GM12892 (cell line): ENCODE measurements around the gene KRT17.
"Not testable (repeated sequence)": the region's sequence is repeated elsewhere in the genome, so short reads cannot be mapped to it uniquely, and the experiment has no call there.

Experiments
- DNase-seq: peaks from one replicate; pipeline ENCODE4 v3.0.0; 2011; ENCODE audit not compliant: insufficient read length
- FAIRE-seq: peaks from 2 replicates; lab custom pipeline; 2011; peaks lifted over from hg19 to GRCh38; lab: Jason Lieb, UNC
- POLR2A ChIP-seq: IDR thresholded peaks from 2 replicates; pipeline ENCODE4 v1.6.1; 2011; ENCODE audit warnings: low read depth, low read length, control low read depth
- POLR2AphosphoS5 ChIP-seq: IDR thresholded peaks from 2 replicates; pipeline ENCODE4 v1.6.1; 2011; ENCODE audit warnings: low read depth, low read length, control low read depth
- TAF1 ChIP-seq: IDR thresholded peaks from 2 replicates; pipeline ENCODE4 v1.6.1; 2011; ENCODE audit warnings: low read depth, mild to moderate bottlenecking, control low read depth, low read length, borderline replicate concordance

Gene KRT17

DNA sequence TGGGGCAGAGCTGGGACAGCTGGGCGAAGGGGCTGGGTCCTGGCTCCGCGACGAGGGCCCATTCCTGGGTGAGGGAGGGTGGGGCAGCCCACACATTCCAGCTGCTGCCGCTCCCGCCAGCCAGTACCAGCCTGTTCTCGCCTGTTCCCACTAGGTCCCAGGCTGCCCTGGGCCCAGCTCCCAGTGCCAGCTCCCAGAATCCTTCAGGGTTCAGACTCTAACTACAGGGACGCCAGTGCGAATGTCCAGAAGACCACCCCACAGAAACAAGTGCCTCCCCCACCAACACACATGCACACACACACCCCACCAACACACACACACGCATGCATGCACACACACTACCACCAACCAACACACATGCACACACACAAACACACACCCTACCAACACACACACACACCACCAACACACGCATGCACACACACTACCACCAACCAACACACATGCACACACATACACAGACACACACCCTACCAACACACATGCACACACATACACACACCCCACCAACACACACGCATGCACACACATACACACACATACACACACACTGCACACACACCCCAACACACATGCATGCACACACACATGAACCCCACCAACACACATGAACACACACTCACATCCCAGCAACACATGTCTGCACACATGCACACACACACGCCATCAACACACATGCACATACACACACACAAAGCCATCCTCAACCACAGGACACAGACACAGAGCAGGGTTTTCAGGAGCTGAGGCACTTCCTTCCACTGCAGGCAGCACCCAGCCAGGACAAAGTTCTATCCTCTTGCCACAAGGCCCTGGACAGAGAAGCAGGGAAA is 27.5 kb upstream of the KRT17 start:
- TF ChIP-seq POLR2A (no peak), TAF1 (no peak), POLR2AphosphoS5 (no peak)
- FAIRE-seq, result no peak

DNA sequence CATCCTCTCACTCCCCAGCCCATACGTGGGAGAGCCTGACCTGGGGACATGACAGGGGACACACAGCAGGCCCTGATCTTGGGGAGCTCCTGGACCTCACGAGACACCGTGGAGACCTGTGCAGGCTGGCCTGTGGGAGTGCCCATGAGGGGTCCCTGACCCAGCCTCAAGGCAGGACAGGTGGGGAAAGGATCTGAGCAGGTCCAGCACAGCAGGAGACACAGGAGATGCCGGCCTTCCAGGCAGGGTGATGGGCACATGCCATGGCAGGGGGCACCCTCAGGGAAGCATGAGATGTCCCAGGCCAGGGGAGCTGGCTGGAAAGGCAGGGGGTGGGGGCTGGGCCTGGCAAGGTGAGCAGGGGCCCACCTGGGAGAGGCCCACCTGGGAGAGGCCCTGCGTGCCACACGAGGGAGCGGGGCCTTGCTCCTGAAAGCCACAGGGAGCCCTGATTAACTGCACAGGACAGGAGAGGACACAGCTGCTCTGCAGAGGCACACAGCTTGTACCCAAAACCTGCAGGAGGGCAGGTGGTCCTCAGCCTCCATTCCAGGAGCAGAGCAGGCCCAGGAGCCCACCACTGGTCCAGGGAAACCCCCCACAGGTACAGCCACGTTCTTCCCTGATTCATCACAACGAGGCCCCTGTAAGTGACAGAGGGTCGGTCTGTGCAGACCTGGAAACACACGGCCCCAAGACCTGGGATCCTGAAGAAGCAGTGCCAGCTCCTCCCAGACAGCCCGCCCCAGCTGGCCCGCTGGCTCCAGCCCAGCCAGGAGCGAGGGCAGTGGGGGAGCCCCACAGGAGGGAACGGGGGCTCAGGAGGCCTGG is 26.6 kb upstream of the KRT17 start:
- DNase-seq (no peak), FAIRE-seq (no peak)
- TF ChIP-seq TAF1 (no peak), POLR2A (no peak), POLR2AphosphoS5 (no peak)

More for the DNA sequence above, 27.5 kb upstream of the KRT17 start:
- DNase-seq, result no peak

DNA sequence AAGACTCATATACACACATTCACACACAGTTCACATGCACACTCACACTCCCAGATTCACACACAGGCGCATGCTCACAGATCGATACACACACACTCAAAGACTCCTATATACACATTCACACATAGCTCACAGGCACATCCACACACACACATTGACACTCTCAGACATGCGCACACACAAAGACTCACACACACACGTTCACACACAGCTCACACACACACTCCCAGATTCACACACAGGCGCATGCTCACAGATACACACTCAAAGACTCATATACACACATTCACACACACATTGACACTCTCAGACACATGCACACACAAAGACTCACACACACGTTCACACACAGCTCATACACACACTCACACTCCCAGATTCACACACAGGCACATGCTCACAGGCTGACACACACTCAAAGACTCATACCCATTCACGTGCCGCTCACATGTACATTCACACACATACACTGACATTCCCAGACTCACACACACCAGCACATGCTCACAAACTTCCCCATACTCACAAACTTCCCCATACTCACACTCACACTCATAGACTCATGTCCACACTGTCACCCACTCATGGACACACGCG is 25.6 kb upstream of the KRT17 start:
- FAIRE-seq (peak; percentile 58), DNase-seq (no peak)
- TF ChIP-seq TAF1, result no peak
- no peak for TF ChIP-seq POLR2AphosphoS5
- TF ChIP-seq POLR2A, result no peak

DNA sequence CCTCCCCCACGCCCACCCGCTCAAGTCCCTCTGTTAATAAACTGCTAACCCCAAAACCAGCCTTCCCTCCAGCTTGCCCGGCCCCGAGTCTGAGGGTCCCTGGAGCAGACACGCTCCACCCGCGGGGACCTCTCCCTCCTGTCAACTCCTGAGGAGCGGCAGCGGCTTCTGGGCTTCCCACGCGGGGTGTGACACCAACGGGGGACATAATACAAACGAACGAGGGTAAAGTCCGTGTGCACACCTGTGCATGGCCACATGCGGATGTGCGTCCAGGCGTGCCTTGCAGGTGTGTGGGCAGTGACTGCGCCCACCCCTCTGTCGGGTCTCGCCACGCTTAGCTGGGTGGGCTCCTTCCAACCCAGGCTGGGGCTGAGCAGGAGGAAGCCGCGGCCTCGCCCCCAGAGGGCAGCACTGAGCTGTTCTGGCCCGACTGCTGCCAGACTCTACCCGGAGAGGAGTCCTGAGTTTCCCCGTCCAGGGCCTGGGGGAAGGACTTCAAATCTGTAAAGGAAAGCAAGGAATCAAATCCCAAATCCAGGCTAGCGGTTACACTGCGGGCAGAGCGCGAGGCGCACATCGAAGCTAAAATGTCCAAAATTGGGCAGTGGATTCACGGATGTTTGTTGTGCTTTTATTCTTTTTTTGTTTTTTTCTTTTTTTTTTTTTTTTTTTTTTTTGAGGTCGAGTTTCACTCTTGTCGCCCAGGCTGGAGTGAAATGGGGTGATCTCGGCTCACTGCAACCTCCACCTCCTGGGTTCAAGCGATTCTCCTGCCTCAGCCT is 24.2 kb upstream of the KRT17 start:
- DNase-seq (peak; percentile 90), FAIRE-seq (peak; percentile 93)
- TF ChIP-seq TAF1 (no peak), POLR2AphosphoS5 (no peak), POLR2A (no peak)

DNA sequence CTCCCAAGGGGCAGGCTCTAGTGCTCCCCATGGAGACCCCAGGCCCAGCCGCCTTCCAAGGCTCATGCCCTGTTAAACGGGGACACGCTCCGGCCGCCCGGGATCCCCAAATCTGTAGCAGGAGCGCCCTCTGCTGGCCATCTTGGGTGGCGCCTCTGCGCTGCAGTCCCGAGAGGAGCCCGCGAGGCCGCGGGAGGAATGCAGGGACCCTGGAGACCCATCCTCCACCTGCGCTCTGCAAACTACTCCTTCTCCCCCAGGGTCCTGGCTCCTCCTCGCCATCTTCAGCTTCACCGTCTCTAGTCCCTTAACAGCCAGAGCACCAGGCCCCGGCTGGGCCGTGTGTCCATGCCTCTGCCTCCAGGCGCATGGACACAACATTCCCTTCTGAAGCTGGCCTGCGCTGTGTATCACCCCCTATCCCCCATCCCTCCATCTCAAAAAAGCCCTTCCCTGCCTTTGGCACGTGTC is 23.6 kb upstream of the KRT17 start:
- TF ChIP-seq POLR2AphosphoS5 (no peak), POLR2A (no peak), TAF1 (no peak)
- DNase-seq (peak; percentile 90), FAIRE-seq (peak; percentile 58)

DNA sequence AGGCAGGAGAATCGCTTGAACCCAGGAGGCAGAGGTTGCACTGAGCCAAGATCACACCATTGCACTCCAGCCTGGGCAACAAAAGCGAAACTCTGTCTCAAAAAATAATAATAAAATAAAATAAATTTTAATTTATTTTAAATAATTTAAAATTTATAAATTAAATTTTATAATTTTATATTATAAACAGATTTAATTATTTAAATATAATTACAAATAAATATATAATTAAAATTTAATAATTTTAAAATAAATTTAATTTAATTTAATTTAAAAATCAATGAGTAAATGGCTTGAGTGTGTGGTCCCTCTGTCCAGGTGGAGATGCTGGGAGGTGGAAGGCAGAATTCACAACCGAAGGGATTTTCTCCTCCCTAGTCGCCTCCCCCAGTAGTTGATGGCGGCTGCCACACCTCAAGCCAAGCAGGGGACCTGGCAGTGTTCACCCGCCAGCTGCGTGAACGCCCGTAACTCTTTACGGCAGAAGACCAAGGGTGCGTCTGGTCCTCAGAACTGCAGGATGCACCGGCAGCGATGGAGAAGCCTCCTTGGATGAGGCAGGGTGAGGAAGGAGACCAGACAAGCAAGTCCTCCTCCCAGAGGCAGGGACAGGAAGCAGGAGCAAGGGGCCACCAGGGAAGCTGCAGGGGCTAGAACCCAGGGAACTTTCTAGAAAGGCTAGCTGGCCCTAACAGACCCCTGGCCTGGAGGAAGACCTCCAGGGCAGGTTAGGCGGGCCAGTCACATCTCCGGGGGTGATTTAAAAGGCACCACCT is 22.9 kb upstream of the KRT17 start:
- no peak for TF ChIP-seq POLR2AphosphoS5
- no peak for TF ChIP-seq TAF1
- TF ChIP-seq POLR2A, result no peak
- no peak for DNase-seq
- FAIRE-seq, result no peak

DNA sequence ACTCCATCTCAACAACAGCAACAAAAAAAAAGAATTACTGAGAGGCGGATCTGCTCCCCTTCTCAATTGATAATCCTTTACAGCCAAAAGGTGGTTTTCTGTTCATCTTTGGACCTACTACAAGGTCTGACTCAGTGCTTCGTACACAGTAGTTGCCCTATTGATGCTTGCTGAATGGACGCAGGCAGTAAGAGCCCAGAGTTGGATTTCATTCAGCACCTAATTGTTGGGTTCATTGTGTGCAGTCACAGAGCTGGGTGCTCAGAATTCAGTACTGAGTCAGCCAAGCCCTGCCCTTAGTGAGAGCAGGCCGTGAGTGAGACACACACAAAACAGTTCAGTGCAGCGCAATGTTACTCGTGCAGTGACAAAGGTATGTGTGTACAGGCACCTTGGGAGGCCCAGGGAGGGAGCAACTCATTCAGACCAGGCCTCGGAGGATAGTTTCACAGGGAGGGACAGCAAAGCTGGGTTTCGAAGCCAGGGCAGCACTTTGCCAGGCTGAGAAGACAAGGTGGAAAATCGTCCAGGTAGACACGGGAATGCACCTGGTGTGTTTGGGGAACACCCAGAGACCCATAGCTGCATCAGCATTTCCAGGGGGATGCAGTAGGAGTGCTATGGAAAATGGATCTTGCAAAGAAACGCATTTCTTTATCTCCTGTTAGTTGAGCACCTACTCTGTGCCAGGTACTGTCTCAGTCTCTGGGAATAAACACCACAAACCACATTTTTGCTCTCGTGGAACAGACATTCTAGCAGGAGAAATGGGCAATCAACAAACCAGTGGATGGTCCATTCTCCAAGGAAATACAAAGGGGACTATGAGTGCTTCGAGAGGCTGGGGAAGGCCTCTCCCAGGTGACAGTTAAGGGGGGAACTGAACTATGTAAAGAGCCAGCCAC is 18.1 kb upstream of the KRT17 start:
- DNase-seq, result no peak
- TF ChIP-seq POLR2AphosphoS5 (no peak), TAF1 (no peak), POLR2A (no peak)
- FAIRE-seq, result no peak

DNA sequence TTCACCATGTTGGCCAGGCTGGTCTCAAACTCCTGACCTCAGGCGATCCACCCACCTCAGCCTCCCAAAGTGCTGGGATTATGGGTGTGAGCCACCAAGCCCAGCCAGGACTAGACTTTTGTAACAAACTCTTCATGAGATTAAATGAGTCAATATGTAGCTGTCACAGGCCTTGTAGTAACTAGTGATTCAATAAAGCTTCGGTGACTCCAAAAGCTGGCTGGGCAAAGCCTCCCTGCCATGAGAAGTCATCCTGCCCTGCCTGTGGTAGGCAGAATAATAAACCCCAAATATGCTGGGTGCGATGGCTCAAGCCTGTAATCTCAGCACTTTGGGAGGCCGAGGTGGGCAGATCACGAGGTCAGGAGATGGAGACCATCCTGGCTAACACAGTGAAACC is 16.2 kb upstream of the KRT17 start:
- FAIRE-seq, result not testable (repeated sequence)

More for the DNA sequence above, 16.2 kb upstream of the KRT17 start:
- not testable (repeated sequence) for DNase-seq
